PC-3 (cell line): ENCODE results near the gene LGALS9C. TPM values are rescaled to one million over a fixed set of nuclear protein-coding genes. Genes with fewer than 3 reads are reported as not detected.
A peak's percentile ranks its signal among the peaks of the same experiment; 100 is the strongest.
"Not testable (repeated sequence)": the region's sequence is repeated elsewhere in the genome, so short reads cannot be mapped to it uniquely, and the experiment has no call there.

Experiments used
- ATAC-seq: fragments of 200-7000 bp; cut with Tn5 transposase; 2 replicates; pipeline ENCODE4 v1.9.1; 2020; ENCODE audit warnings: mild to moderate bottlenecking, moderate library complexity
- BruUV-seq: library from RNA; stranded (reverse); fragments of 400-500 nt; replicated peaks from 2 replicates; lab custom pipeline; 2021; lab: Mats Ljungman, UMichigan
- CTCF ChIA-PET: fragments of 300-600 bp; sonication (Branson Sonifier 250); formaldehyde crosslinking; loops from one replicate; lab custom pipeline; 2022; ENCODE audit warnings: antibody characterized with exemption; lab: Charles Lee
- POLR2A ChIA-PET: fragments of 300-600 bp; sonication (Branson Sonifier 250); formaldehyde crosslinking; loops from one replicate; lab custom pipeline; 2022; ENCODE audit warnings: antibody characterized with exemption; ENCODE audit not compliant: unreplicated experiment; lab: Charles Lee
- DNase-seq: peaks from one replicate; pipeline ENCODE4 v3.0.0-alpha.2; 2015
- H2AFZ ChIP-seq: fragments of 300-600 bp; sonication (generic); 2 replicates; pipeline ENCODE4 v1.6.0; 2016; ENCODE audit warnings: antibody characterized with exemption, low read length
- H3F3A ChIP-seq: fragments of 300-600 bp; sonication (generic); one replicate; pipeline ENCODE4 v1.6.0; 2017; ENCODE audit warnings: antibody characterized with exemption, low read length, control low read depth, mild to moderate bottlenecking; ENCODE audit not compliant: unreplicated experiment
- H3K27ac ChIP-seq: fragments of 300-600 bp; sonication (generic); 2 replicates; pipeline ENCODE4 v1.5.1; 2016; ENCODE audit warnings: mild to moderate bottlenecking, low read length
- H3K27me3 ChIP-seq: fragments of 300-600 bp; sonication (generic); 2 replicates; pipeline ENCODE4 v1.6.1; 2016; ENCODE audit warnings: low read length, mixed read lengths
- H3K36me3 ChIP-seq: fragments of 300-600 bp; sonication (generic); 2 replicates; pipeline ENCODE4 v1.6.1; 2016; ENCODE audit warnings: low read depth, mixed run types, low read length, mixed read lengths
- H3K4me1 ChIP-seq: fragments of 300-600 bp; sonication (generic); 2 replicates; pipeline ENCODE4 v1.5.1; 2016; ENCODE audit warnings: low read length; ENCODE audit not compliant: insufficient read depth
- H3K4me2 ChIP-seq: fragments of 300-600 bp; sonication (generic); 2 replicates; pipeline ENCODE4 v1.6.0; 2016; ENCODE audit warnings: low read length
- H3K4me3 ChIP-seq: fragments of 300-600 bp; sonication (generic); 2 replicates; pipeline ENCODE4 v1.5.1; 2016; ENCODE audit warnings: mild to moderate bottlenecking, low read length, mixed read lengths
- H3K79me2 ChIP-seq: fragments of 300-600 bp; sonication (generic); 2 replicates; pipeline ENCODE4 v1.6.1; 2017; ENCODE audit warnings: low read length, mixed read lengths
- H3K9ac ChIP-seq: fragments of 300-600 bp; sonication (generic); 2 replicates; pipeline ENCODE4 v1.6.0; 2016; ENCODE audit warnings: mild to moderate bottlenecking, low read length
- H3K9me2 ChIP-seq: fragments of 300-600 bp; sonication (generic); replicated peaks from 2 replicates; pipeline ENCODE4 v1.6.1; 2016; ENCODE audit warnings: mixed run types, low read length, mixed read lengths
- H3K9me3 ChIP-seq: fragments of 300-600 bp; sonication (generic); 2 replicates; pipeline ENCODE4 v1.6.1; 2016; ENCODE audit warnings: low read length, mixed read lengths
- H4K20me1 ChIP-seq: fragments of 300-600 bp; sonication (generic); 2 replicates; pipeline ENCODE4 v1.6.1; 2016; ENCODE audit warnings: low read length, mixed read lengths
- intact Hi-C: fragments of 100-400 bp; cut with micrococcal nuclease; formaldehyde crosslinking; loops from 2 replicates; pipeline ENCODE4 v1.9.0; 2023
- total RNA-seq: library from RNA; depleted of rRNA; stranded (reverse); fragments of >200 nt; gene quantifications from 2 replicates; pipeline ENCODE4 v1.2.3, GENCODE V29; 2014

LGALS9C gene
- total RNA-seq, 1 experiment from 2014 or later: not detected

- H3K79me2 ChIP-seq, intact Hi-C loops, ATAC-seq, H3K9me2 ChIP-seq, H3K27me3 ChIP-seq, DNase-seq, BruUV-seq, H3K4me1 ChIP-seq, CTCF ChIA-PET, H3K4me2 ChIP-seq, H3K27ac ChIP-seq, H4K20me1 ChIP-seq, H3K9ac ChIP-seq, POLR2A ChIA-PET, H3F3A ChIP-seq, H2AFZ ChIP-seq, H3K4me3 ChIP-seq, H3K36me3 ChIP-seq, H3K9me3 ChIP-seq: not testable (repeated sequence)
Observed at GRCh38 chr17:18448311-18448710, 28.3 kb upstream of the LGALS9C start.

GRCh38 chr17:18449833-18450232 lies 26.8 kb upstream of the LGALS9C start:
- H3K9me3 ChIP-seq, H3K9ac ChIP-seq, H3K36me3 ChIP-seq, DNase-seq, H3K4me2 ChIP-seq, intact Hi-C loops, H4K20me1 ChIP-seq, POLR2A ChIA-PET, H3K27ac ChIP-seq, H2AFZ ChIP-seq, H3K79me2 ChIP-seq, ATAC-seq, H3K4me3 ChIP-seq, H3K27me3 ChIP-seq, CTCF ChIA-PET, BruUV-seq, H3K4me1 ChIP-seq, H3F3A ChIP-seq, H3K9me2 ChIP-seq: not testable (repeated sequence)

GRCh38 chr17:18450998-18451397 lies 25.6 kb upstream of the LGALS9C start:
- H3K4me2 ChIP-seq, CTCF ChIA-PET, H2AFZ ChIP-seq, H3K27me3 ChIP-seq, ATAC-seq, H3K9ac ChIP-seq, DNase-seq, POLR2A ChIA-PET, H3K36me3 ChIP-seq, H4K20me1 ChIP-seq, H3K4me3 ChIP-seq, BruUV-seq, H3K27ac ChIP-seq, H3K9me3 ChIP-seq, H3K79me2 ChIP-seq, H3K9me2 ChIP-seq, H3F3A ChIP-seq, H3K4me1 ChIP-seq, intact Hi-C loops: not testable (repeated sequence)

GRCh38 chr17:18451969-18452368 lies 24.6 kb upstream of the LGALS9C start:
- H3K79me2 ChIP-seq, H3K27me3 ChIP-seq, H2AFZ ChIP-seq, H3K4me3 ChIP-seq, H3K27ac ChIP-seq, POLR2A ChIA-PET, H3K9me3 ChIP-seq, ATAC-seq, H3K9ac ChIP-seq, H3K4me2 ChIP-seq, BruUV-seq, H4K20me1 ChIP-seq, intact Hi-C loops, CTCF ChIA-PET, H3K4me1 ChIP-seq, H3K36me3 ChIP-seq, DNase-seq, H3F3A ChIP-seq, H3K9me2 ChIP-seq: not testable (repeated sequence)

- H3K4me1 ChIP-seq, H3K36me3 ChIP-seq, H3K79me2 ChIP-seq, H4K20me1 ChIP-seq, H3K4me2 ChIP-seq, H3K9me2 ChIP-seq, H3K9me3 ChIP-seq, H3K4me3 ChIP-seq, CTCF ChIA-PET, H3K27ac ChIP-seq, DNase-seq, BruUV-seq, intact Hi-C loops, H3K9ac ChIP-seq, H3K27me3 ChIP-seq, H2AFZ ChIP-seq, POLR2A ChIA-PET, H3F3A ChIP-seq: not testable (repeated sequence)
- ATAC-seq: 0 out of 2 replicates have a peak, but pooled peaks have one; percentile 35
Observed at GRCh38 chr17:18459035-18459434, 17.6 kb upstream of the LGALS9C start.

- H2AFZ ChIP-seq, H3K36me3 ChIP-seq, intact Hi-C loops, H3K4me2 ChIP-seq, H3K27me3 ChIP-seq, H3K9me3 ChIP-seq, BruUV-seq, H3K27ac ChIP-seq, H3K4me1 ChIP-seq, POLR2A ChIA-PET, H3K4me3 ChIP-seq, H4K20me1 ChIP-seq, H3K9ac ChIP-seq, H3F3A ChIP-seq, ATAC-seq, DNase-seq, CTCF ChIA-PET, H3K79me2 ChIP-seq, H3K9me2 ChIP-seq: not testable (repeated sequence)
Observed at GRCh38 chr17:18463831-18464502, 12.6 kb upstream of the LGALS9C start.
